Natural killer cell (primary cell): ENCODE measurements around the gene PGC. TPM values are rescaled to one million over a fixed set of nuclear protein-coding genes. Genes with fewer than 3 reads are reported as not detected.

Source experiments
- ATAC-seq, 3 donors: fragments of 150-1000 bp in 2 of 3; fragments of 200-7000 bp in 1 of 3; cut with Tn5 transposase; 1 replicate in 1 of 3; 2 replicates in 2 of 3; pipeline ENCODE4 v1.10.0; 2021; ENCODE audit warnings: mild to moderate bottlenecking in 2 of 3, moderate library complexity in 2 of 3
- DNase-seq, 2 donors: peaks; one replicate each; pipeline versions ENCODE4 v3.0.0 to v3.0.0-alpha.2; 2013 to 2021; ENCODE audit warnings: mixed read lengths in 1 of 2
- H3K27ac ChIP-seq: one replicate; pipeline ENCODE4 v1.5.1; 2013; ENCODE audit warnings: mild to moderate bottlenecking, low read length
- H3K27me3 ChIP-seq: one replicate; pipeline ENCODE4 v1.6.1; 2013; ENCODE audit warnings: low read length; ENCODE audit not compliant: control insufficient read depth, insufficient read depth
- H3K36me3 ChIP-seq: one replicate; pipeline ENCODE4 v1.6.1; 2013; ENCODE audit warnings: low read length; ENCODE audit not compliant: control insufficient read depth, insufficient read depth
- H3K4me1 ChIP-seq: one replicate; pipeline ENCODE4 v1.6.1; 2013; ENCODE audit warnings: low read length; ENCODE audit not compliant: control insufficient read depth, insufficient read depth
- H3K4me3 ChIP-seq: one replicate; pipeline ENCODE4 v1.5.1; 2013; ENCODE audit warnings: low read length
- H3K9me3 ChIP-seq: one replicate; pipeline ENCODE4 v1.6.1; 2013; ENCODE audit warnings: low read length; ENCODE audit not compliant: control insufficient read depth, insufficient read depth
- H3K27ac Mint-ChIP-seq, 2 donors: one replicate each; pipeline ENCODE4 v1.8.0; 2022; ENCODE audit warnings: mild to moderate bottlenecking in 2 of 2, mixed read lengths in 2 of 2, moderate library complexity in 1 of 2
- H3K27me3 Mint-ChIP-seq, 2 donors: one replicate each; pipeline ENCODE4 v1.8.0; 2022; ENCODE audit warnings: low read depth in 2 of 2, mixed read lengths in 2 of 2
- H3K36me3 Mint-ChIP-seq: one replicate; pipeline ENCODE4 v1.8.0; 2022; ENCODE audit warnings: mixed read lengths
- H3K4me1 Mint-ChIP-seq, 2 donors: one replicate each; pipeline ENCODE4 v1.8.0; 2022; ENCODE audit warnings: mixed read lengths in 2 of 2
- H3K4me3 Mint-ChIP-seq: one replicate; pipeline ENCODE4 v1.8.0; 2022; ENCODE audit warnings: mild to moderate bottlenecking, moderate library complexity, mixed read lengths
- H3K9me3 Mint-ChIP-seq, 2 donors: one replicate each; pipeline ENCODE4 v1.8.0; 2022; ENCODE audit warnings: mixed read lengths in 2 of 2
- WGBS: methylation state at CpG from one replicate; pipeline ENCODE4 v1.1.7; 2013; ENCODE audit warnings: missing lambda C conversion rate; ENCODE audit not compliant: insufficient coverage; 5-methylcytosine and 5-hydroxymethylcytosine counted together
- intact Hi-C: fragments of 100-400 bp; cut with micrococcal nuclease; formaldehyde crosslinking; loops from one replicate; pipeline ENCODE4 v1.14.2; 2022
- total RNA-seq, 4 donors: library from RNA; stranded (reverse); fragments of 120-200 nt in 1 of 4; gene quantifications; one replicate each; pipeline versions ENCODE4 v1.2.3 to v1.2.4, GENCODE V29; 2013 to 2022
- TF ChIP-seq, protein P1 (sequence below): fragments of 200-600 bp; IDR thresholded peaks from one replicate; pipeline ENCODE4 v1.8.0; 2022; ENCODE audit warnings: antibody characterized with exemption

Gene PGC
- total RNA-seq, 3 donors from 2014 or later (not counting 1 experiment from before 2014, with no cell fraction given), result not detected

DNA sequence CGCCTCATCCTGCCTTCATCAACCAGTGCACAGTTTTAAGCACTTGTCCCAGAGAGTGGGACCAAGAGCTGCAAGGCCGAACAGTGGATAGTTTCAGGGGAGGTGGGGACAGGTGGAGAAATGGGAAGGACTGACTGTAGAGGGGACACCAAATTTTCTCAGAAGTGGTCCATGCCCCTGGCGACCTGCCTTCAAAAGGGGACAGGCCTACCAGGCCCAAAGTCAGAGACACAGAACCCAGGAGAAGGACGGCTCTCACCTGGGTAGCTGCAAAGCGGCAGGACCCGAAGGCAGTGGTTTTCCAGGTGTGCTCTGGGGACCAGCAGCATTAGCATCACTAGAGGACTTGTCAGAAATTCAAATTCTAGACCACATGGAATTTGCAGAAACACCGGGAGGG, 17.6 kb downstream of the PGC start:
- H3K9me3 ChIP-seq, result no peaks in the 10 kb centered on the region
- peaks cover 93% of the 10 kb centered on the region for H3K4me1 ChIP-seq
- DNase-seq (no peak), ATAC-seq (no peak)
- intact Hi-C loops, result loop anchor here (5.0 kb wide), 2 partner anchors 32 to 208 kb away; no protein-coding TSS in a partner anchor
- Mint-ChIP-seq H3K27ac (peak overlapping the region; percentile 88 to 95), H3K4me1 (peaks cover 60 to 79% of the 10 kb centered on the region in 2 donors), H3K4me3 (peak overlapping the region; percentile 92), H3K9me3 (no peaks in the 10 kb centered on the region), H3K36me3 (no peaks in the 10 kb centered on the region), H3K27me3 (no peaks in the 10 kb centered on the region)
- no peak overlapping the region for H3K4me3 ChIP-seq
- H3K27ac ChIP-seq, result peak overlapping the region; percentile 95
- TF ChIP-seq, protein P1, sequence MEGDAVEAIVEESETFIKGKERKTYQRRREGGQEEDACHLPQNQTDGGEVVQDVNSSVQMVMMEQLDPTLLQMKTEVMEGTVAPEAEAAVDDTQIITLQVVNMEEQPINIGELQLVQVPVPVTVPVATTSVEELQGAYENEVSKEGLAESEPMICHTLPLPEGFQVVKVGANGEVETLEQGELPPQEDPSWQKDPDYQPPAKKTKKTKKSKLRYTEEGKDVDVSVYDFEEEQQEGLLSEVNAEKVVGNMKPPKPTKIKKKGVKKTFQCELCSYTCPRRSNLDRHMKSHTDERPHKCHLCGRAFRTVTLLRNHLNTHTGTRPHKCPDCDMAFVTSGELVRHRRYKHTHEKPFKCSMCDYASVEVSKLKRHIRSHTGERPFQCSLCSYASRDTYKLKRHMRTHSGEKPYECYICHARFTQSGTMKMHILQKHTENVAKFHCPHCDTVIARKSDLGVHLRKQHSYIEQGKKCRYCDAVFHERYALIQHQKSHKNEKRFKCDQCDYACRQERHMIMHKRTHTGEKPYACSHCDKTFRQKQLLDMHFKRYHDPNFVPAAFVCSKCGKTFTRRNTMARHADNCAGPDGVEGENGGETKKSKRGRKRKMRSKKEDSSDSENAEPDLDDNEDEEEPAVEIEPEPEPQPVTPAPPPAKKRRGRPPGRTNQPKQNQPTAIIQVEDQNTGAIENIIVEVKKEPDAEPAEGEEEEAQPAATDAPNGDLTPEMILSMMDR, result no peak
- no peaks in the 10 kb centered on the region for H3K27me3 ChIP-seq
- 89% methylated on average over 7 of the region's 7 CpGs for WGBS
- peaks cover 2% of the 10 kb centered on the region for H3K36me3 ChIP-seq

DNA sequence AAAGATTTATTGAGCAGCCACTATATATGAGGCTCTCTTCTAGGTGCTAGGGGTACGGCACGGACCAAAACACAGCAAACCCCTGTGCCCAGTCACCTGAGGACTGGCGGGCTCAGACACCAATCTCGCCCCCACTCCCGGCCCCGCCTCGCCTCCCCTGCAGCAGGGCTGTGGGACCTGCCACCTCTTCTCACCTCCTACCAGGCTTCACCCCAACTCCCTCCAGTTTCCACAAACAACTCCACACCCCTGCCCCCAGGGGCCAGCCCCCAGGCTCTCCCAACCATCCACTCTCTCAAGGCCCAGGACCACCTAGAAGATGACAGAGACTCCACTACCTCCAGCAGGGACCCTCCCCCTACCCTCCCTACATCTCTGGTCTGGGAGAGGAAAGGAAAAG, 18.2 kb downstream of the PGC start:
- H3K27ac ChIP-seq, result peak overlapping the region; percentile 95
- DNase-seq, result no peak
- H3K36me3 ChIP-seq, result peaks cover 2% of the 10 kb centered on the region
- intact Hi-C loops, result no loop called here
- H3K4me1 ChIP-seq, result peaks cover 99% of the 10 kb centered on the region
- Mint-ChIP-seq H3K4me3 (peak overlapping the region; percentile 92), H3K4me1 (peaks cover 65 to 84% of the 10 kb centered on the region in 2 donors), H3K36me3 (no peaks in the 10 kb centered on the region), H3K27ac (peak overlapping the region; percentile 88 to 95), H3K9me3 (no peaks in the 10 kb centered on the region), H3K27me3 (no peaks in the 10 kb centered on the region)
- no peak for ATAC-seq
- WGBS, result 29% methylated on average over 7 of the region's 7 CpGs
- H3K27me3 ChIP-seq, result no peaks in the 10 kb centered on the region
- H3K9me3 ChIP-seq, result no peaks in the 10 kb centered on the region
- H3K4me3 ChIP-seq, result peak overlapping the region; percentile 43
- TF ChIP-seq, protein P1, result no peak

DNA sequence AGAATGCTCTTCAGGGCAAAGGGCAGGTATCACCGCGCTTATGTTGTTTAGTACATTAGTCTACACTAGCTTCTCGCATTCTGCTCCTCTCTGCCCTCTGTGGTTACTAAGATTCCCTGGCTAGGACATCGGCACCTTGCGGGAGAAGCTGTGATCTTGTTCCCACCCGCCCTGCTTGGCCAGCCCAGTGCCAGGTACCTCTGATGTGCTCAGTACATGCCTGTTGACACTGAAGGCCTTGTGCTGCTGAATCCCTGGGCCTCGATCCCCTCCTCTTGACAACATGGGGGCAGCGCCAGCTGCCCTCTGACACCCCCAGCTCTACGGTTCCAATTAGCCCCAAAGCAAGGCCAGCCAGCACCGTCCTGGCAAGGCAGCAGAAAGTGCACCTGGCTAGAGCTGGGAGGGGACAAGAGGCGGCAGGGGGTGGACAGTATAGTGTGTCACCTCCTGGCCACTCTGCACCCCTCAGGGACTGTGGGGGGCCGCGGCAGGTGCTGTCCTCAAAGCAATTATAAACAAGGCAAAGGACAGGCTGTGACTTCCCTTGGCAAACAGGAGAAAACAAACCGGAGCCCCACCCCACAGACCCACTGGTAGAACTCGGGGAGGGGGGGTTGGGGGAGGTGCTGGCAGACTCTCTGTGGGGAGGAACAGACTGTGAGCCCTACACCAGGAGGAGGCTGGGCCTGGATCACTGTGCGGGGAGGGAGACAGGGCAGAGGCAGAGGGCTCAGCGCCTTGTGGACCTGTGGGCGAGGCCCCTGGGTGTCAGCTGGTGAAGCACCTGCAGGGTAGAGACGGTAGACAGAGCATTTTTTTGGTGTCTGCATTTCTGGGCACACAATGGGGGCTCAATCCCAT, 18.9 kb downstream of the PGC start:
- H3K9me3 Mint-ChIP-seq, result no peaks in the 10 kb centered on the region
- DNase-seq, result no peak

More for the DNA sequence above, 18.9 kb downstream of the PGC start:
- Histone ChIP-seq H3K36me3 (peaks cover 2% of the 10 kb centered on the region), H3K27me3 (no peaks in the 10 kb centered on the region), H3K4me3 (peak overlapping the region; percentile 43), H3K27ac (peak overlapping the region; percentile 95), H3K9me3 (no peaks in the 10 kb centered on the region), H3K4me1 (peaks cover 99% of the 10 kb centered on the region)
- Mint-ChIP-seq H3K4me1 (peaks cover 71 to 89% of the 10 kb centered on the region in 2 donors), H3K27ac (peak overlapping the region; percentile 88 to 95), H3K27me3 (no peaks in the 10 kb centered on the region), H3K4me3 (peak overlapping the region; percentile 92), H3K36me3 (no peaks in the 10 kb centered on the region)
- 56% methylated on average over 18 of the region's 19 CpGs for WGBS
- intact Hi-C loops, result no loop called here
- TF ChIP-seq, protein P1, result no peak
- ATAC-seq, result peak in 2 of 3 donors; percentile 5 to 12
